Left ventricle myocardium inferior (tissue), 1 donor: ENCODE measurements around the gene SAMM50. TPM values are rescaled to one million over a fixed set of nuclear protein-coding genes. Genes with fewer than 3 reads are reported as not detected.

Experiments used
- DNase-seq: peaks from one replicate; pipeline ENCODE4 v3.0.0-alpha.2; 2020
- H3K27ac ChIP-seq: fragments of 200-600 bp; replicated peaks from 2 replicates; pipeline ENCODE4 v1.8.0; 2021
- H3K27me3 ChIP-seq: fragments of 200-600 bp; 2 replicates; pipeline ENCODE4 v1.8.0; 2021; ENCODE audit warnings: low read depth
- H3K36me3 ChIP-seq: fragments of 200-600 bp; 2 replicates; pipeline ENCODE4 v1.8.0; 2021
- H3K4me1 ChIP-seq: fragments of 200-600 bp; 2 replicates; pipeline ENCODE4 v1.8.0; 2021
- H3K4me3 ChIP-seq: fragments of 200-600 bp; 2 replicates; pipeline ENCODE4 v1.8.0; 2021; ENCODE audit warnings: mild to moderate bottlenecking, moderate library complexity
- H3K9me3 ChIP-seq: fragments of 200-600 bp; replicated peaks from 2 replicates; pipeline ENCODE4 v1.8.0; 2021
- CTCF ChIP-seq: fragments of 200-600 bp; IDR thresholded peaks from 2 replicates; pipeline ENCODE4 v1.8.0; 2021; ENCODE audit warnings: antibody characterized with exemption, mild to moderate bottlenecking, borderline replicate concordance
- intact Hi-C: fragments of 100-400 bp; cut with micrococcal nuclease; formaldehyde crosslinking; loops from one replicate; pipeline ENCODE4 v1.11.0; 2022
- total RNA-seq: library from RNA; stranded (reverse); fragmentation: NEBNext Ultra II Directional; extraction: Animal tissue kit (Norgen Biotek cat#: 25700); gene quantifications from one replicate; pipeline ENCODE4 v1.2.1, GENCODE V29; 2021
- donor health status: DM: no; HTN: yes; CAD: no; lungs with severe emphysema.

Gene SAMM50
- total RNA-seq, 1 donor from 2014 or later: 72.0 TPM

DNA sequence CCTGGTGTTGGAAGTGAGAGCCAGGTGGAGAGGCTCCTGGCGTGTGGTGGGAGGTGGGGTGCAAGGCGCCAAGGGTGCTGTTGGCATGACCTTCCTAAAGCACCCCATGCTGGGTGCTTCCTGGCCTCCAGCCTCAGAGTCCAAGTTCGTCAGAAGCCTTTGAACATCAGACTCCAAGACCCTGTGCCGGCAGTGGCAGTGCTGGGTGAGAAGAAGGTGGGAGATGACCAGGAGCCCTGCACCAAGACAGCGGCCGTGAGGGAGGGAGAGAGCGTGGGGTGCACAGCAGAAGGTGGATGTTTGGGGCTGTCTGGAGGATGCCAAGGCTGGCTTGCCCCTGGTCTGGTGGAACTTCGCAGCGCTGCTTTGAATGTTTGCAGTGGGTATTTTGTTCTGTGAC is 39.2 kb downstream of the SAMM50 start:
- Histone ChIP-seq H3K9me3 (no peaks in the 10 kb centered on the region), H3K36me3 (peaks cover 78% of the 10 kb centered on the region), H3K4me3 (no peak overlapping the region), H3K4me1 (peaks cover 49% of the 10 kb centered on the region), H3K27ac (no peak overlapping the region), H3K27me3 (no peaks in the 10 kb centered on the region)
- no peak for TF ChIP-seq CTCF
- intact Hi-C loops: loop anchor here (5.0 kb wide), 1 partner anchor 633 kb away; no protein-coding TSS in a partner anchor
- no peak for DNase-seq

- Histone ChIP-seq H3K36me3 (peaks cover 70% of the 10 kb centered on the region), H3K9me3 (no peaks in the 10 kb centered on the region), H3K4me1 (peaks cover 53% of the 10 kb centered on the region), H3K27ac (peak overlapping the region; percentile 57), H3K27me3 (no peaks in the 10 kb centered on the region), H3K4me3 (no peak overlapping the region)
- DNase-seq: no peak
- TF ChIP-seq CTCF: no peak
- intact Hi-C loops: no loop called here
Measured at GRCh38 chr22:43995057-43995685, 39.9 kb downstream of the SAMM50 start.

DNA sequence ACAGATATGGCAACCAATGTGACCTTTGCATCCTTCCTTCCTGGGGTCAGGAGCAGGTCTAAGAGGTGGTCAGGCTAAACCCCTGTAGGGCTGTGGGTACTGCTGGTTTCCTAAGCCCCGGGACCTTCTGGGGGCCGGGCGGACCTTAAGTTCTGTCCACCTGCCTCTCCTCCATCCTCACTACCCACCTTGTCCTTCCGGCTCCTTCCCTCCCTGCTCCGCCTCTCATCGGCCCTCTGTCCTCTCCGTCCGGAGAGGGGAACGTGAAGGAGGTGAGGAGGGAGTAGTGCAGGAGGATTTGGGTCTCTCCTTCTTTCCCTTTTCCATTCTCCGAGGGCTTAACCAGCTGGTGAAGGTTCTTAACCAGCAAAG is 40.5 kb downstream of the SAMM50 start:
- Histone ChIP-seq H3K9me3 (no peaks in the 10 kb centered on the region), H3K27ac (peak overlapping the region; percentile 57), H3K36me3 (peaks cover 64% of the 10 kb centered on the region), H3K4me3 (peak overlapping the region; percentile 48), H3K27me3 (no peaks in the 10 kb centered on the region), H3K4me1 (peaks cover 53% of the 10 kb centered on the region)
- DNase-seq: no peak
- intact Hi-C loops: no loop called here
- no peak for TF ChIP-seq CTCF

DNA sequence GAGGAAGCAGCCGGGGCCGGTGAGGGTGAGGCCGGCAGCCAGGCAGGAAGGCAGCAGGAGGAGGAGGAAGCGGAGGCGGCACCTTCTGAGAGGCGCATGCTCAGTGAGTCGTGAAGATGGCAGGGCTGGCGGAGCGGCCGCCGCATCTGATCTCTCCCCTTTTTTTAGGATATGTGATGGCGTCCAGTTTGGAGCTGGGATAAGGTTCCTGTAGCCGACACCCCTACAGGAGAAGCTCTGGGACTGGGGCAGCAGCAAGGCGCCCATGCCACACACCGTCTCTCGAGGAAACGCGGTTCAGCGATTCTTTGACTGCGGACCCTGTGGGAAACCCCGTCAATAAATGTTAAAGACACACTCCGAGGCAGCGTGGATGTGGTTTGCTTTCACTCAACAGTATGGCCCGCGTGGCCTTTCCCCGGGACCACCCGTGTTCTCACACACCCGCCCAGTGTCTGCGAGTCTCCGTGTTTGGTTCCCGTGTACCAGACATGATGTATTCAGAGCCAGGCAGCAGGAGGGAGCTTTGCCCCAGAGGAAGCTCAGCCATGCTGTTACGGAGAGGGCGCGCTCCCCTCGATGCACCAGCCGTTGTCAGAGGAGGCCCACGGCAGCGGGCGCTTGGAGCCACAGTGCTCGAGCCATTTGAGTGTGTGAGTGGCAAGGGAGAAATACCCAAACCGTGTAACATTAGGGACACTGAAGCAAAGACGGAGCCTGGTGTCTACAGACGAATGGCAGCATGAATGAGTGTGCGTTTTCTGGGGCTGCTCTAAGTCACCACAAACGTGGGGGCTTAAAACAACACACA is 41.1 kb downstream of the SAMM50 start:
- Histone ChIP-seq H3K36me3 (peaks cover 58% of the 10 kb centered on the region), H3K4me3 (peak overlapping the region; percentile 48), H3K27ac (peak overlapping the region; percentile 57), H3K9me3 (no peaks in the 10 kb centered on the region), H3K4me1 (peaks cover 53% of the 10 kb centered on the region), H3K27me3 (no peaks in the 10 kb centered on the region)
- intact Hi-C loops: no loop called here
- no peak for TF ChIP-seq CTCF
- DNase-seq: peak; percentile 69

- TF ChIP-seq CTCF: no peak
- Histone ChIP-seq H3K27ac (no peak overlapping the region), H3K9me3 (no peaks in the 10 kb centered on the region), H3K4me3 (no peak overlapping the region), H3K36me3 (peaks cover 53% of the 10 kb centered on the region), H3K4me1 (peaks cover 53% of the 10 kb centered on the region), H3K27me3 (no peaks in the 10 kb centered on the region)
- intact Hi-C loops: no loop called here
- no peak for DNase-seq
Measured at GRCh38 chr22:43996981-43997265, 41.7 kb downstream of the SAMM50 start.
